SKM-1 (cell line): ENCODE data around the gene TCERG1L.
"Not testable (repeated sequence)": the region's sequence is repeated elsewhere in the genome, so short reads cannot be mapped to it uniquely, and the experiment has no call there.

Experiments used
- DNase-seq: peaks from one replicate; lab custom pipeline; 2025; ENCODE audit not compliant: unreplicated experiment; lab: John Stamatoyannopoulos, UW

The TCERG1L gene

GRCh38 chr10:131250454-131251145, 60.9 kb downstream of the TCERG1L start:
- DNase-seq: no peak

GRCh38 chr10:131249955-131250344, 61.6 kb downstream of the TCERG1L start:
- DNase-seq: no peak

DNA sequence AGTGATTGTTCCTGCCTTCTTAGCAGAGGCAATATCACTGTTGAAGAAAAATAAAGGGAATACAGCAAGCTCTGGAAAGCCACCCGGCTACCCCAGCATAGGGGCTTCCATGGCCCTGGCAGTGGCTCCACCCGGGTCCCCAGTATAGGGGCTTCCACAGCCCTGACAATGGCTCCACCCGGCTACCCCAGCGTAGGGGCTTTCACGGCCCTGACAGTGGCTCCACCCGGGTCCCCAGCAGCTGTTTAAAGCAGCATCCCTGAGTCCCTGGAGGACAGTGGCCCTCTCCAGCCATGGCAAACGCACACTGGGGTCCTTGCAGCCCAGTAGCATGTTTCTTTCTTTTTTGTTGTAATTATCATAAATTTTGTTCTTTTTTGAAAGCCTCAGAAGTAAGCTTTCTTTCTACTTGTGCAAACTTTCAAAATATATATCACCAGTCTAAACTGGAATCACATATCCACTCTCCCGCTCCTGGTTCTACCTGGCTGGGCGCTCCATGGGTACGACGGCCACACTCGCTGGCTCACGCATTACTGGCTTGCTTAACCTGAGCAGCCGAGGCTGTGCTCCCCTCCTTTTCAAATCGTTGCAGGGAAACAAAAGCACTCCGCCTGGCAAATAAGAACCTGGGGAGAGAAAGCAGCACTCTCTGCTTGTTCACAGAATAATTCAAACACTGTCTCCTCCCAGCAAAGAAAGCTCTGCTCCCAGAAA, 62.1 kb downstream of the TCERG1L start:
- DNase-seq: no peak

GRCh38 chr10:131248376-131249165, 63.0 kb downstream of the TCERG1L start:
- no peak for DNase-seq

GRCh38 chr10:131247873-131248272, 63.6 kb downstream of the TCERG1L start:
- DNase-seq: no peak

DNA sequence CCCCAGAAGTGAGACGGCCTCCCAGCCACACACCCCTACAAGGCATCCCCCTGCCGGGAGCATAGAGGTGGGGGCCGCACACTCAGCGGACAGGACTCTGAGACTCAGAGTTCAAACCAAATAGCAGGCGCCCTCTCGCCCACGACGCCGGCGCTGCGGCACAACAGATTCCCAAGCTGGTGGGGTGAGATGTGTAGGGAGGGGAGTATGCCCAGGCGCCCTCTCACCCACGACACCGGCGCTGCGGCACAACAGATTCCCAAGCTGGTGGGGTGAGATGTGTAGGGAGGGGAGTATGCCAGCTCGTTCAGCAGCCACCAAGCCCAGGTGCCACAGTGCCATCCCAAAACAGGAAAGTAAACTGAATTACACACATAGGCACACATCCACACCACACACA, 64.7 kb downstream of the TCERG1L start:
- DNase-seq: no peak

DNA sequence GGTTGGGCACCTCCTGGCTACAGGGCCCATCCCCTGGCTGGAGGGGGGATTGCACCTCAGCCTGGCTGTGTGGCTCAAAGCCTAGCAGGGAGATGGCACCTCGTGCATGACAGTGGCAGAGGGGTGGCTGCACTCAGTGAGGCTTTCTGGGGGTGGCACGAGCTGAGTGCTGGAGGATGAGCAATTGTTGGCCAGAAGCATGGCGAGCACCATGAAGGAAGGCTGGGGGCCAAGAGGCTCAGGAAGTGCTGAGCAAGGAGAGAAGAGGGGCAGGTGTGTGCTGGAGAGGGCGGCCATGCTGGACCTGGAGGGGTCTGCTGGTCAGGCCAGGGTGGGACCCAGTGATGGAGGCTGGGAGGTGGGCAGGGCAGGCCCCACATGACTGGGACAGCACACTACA, 65.4 kb downstream of the TCERG1L start:
- DNase-seq: no peak

DNA sequence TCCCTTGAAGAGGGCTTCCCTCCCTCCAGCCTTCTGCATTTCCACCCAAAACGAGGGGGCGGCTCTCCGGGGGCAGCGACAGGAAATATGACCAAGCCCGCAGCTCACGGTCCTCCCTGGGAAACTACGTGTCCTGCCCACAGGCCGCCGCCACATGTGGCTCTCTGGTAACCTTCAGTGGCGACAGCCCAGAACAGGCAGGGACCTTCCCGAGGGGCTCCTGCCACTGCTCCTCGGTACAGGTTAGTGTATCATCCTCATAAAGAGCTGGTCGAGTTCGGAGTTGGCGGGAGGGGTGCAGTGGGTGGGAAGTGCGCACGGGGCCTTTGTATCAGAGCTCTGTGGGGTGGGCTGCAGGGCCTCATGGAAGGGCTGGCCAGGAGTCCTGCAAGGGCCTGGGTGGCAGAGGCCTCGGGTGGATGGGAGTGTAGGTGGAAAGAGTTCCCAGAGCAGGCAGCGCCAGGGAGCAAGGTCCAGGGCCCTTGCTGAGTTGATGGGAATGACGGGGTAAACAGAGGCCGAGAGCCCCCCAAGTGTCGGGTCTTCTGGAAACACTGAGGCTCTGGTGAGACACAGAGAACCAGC, 66.0 kb downstream of the TCERG1L start:
- DNase-seq: no peak

DNA sequence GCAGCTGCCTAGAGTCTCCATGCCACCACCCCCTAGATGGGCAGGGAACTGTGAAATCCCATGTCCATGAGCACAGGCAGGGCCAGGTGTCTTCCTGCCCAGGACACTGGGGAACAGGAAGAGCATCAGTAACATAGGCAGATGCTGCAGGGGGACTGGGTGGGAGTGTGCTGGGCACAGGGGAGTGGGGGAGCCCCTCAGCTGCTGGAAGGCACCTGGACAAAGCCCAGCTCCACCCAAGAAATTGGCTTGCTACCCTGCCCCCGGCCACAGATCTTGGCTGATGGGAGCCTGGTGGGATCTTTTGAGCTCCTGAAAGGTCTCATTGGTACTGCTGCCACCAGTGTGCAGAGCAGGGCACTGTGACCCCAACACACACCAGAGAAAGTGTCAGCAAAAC, 66.7 kb downstream of the TCERG1L start:
- no peak for DNase-seq

DNA sequence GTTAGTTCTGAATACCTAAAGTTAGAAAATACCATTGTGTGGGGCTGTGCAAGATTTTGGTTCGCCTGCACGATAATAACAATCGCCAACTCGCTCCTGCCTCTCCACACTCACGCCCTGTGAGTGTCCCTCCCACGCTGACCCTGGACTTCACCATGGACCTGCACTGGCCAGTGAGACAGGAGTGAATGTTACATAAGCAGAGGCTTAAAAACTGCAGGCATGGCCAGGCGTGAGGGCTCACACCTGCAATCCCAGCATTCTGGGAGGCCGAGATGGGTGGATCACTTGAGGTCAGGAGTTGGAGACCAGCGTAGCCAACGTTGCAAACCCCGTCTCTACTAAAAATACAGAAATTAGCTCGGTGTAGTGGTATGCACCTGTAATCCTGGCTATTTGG, 68.4 kb downstream of the TCERG1L start:
- no peak for DNase-seq

- DNase-seq: no peak
These were observed 69.5 kb downstream of the TCERG1L start for GRCh38 chr10:131242007-131242406.

DNA sequence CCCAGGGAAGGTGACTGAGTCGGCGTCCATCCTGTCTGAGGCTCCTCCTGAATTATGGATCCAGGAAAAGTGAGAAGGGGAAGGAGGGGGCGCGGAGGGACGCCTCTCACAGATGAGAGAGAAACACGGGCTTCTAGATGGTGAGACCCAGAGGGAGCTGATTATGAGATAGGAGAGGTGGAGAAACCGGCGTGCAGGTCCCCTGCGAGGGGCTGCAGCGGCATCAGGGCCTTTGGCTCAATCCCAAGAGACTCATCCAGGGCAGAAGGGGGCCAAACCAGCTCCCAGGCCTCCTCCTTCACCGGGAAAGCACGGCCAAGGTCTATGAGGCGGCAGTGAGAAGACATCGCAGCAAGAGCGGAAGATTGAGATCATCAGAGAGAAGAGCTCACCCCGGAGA, 70.8 kb downstream of the TCERG1L start:
- DNase-seq: no peak

DNA sequence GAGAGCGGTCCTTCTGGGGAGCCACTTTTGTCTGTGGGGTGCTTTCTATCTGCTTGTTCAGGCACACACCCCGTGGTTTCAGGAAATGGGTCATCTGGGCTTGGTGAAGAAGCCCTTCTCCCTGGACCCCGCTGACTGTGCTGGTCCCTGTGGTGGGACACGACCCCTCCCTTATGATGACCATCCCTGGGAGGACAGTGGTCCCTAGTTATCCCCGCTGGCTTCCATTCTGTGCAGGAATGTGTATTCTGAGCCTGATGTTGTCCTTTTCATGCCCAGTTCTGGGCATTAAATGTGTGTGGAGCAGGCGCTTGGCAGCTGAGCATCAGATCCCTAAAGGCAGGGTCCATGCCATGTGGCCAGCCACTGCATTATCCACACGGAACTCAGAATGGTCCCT, 71.6 kb downstream of the TCERG1L start:
- DNase-seq: no peak

GRCh38 chr10:131239450-131239849, 72.1 kb downstream of the TCERG1L start:
- no peak for DNase-seq

- DNase-seq: no peak
These were observed 72.7 kb downstream of the TCERG1L start for GRCh38 chr10:131238669-131239280.

- no peak for DNase-seq
These were observed 73.4 kb downstream of the TCERG1L start for GRCh38 chr10:131237991-131238651.

DNA sequence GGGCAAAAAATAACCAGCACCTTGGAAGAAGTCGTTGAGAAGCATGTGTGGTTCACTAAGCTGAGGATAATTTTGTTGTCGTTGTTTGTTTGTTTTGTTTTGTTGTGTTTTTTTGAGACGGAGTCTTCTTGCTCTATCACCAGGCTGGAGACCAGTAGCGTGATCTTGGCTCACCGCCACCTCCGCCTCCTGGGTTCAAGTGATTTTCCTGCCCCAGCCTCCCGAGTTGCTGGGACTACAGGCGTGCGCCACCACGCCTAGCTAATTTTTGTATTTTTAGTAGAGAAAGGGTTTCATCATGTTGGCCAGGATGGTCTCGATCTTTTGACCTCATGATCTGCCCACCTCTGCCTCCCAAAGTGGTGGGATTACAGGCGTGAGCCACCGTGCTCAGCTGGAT, 76.9 kb downstream of the TCERG1L start:
- DNase-seq: not testable (repeated sequence)

DNA sequence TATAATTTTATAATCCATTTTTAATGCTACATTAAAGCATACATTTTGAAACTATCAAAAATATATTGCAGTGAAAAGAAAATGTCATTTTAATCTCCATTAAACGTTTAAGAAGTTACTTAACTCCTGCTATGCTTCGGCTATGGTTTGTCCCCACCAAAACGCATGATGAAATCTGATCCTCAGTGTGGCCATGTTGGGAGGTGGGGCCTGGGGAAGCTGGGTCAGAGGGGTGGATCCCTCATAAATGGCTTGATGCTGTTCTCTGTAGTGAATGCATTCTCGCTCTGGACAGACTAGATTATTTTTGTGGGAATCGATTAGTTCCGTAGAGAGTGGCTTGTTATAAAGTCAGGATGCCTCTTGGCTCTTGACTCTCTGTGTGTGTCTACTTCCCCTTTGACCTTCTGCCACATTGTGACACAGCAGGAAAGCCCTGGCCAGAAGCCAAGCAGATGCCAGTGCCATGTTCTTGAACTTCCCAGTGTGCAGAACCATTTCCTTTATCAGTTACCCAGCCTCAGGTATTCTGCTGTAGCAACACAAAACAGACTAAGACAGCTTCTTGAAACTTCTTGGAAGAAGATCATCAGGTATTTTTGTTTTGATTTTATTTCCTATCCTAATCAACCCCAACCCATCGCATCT, 77.8 kb downstream of the TCERG1L start:
- no peak for DNase-seq

DNA sequence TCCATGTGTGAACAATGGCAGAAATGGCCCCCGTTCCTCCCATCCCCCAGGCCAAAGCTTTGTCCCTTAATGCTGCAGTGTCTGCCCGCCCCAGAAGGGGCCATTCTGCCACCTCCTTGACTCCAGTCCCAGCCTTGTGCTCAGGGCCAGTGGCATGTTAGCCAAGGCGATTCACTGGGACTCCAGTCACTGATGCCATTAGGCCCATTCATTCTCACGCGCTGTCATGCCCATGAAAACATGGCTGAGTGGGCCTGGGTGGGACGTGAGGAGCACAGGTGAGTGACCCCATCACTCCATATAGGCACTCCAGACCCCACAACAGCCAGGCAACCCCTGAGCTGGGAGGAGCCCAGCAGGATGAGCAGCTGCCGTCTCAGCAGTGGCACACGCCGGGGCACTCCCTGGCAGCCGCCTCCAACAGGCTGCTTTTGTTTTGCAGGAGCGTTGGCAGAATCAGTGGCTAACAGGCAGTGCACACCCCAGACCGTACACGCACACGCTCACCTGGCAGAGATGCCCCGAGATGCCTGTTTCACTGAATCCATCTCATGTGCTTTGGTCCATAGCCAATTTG, 79.5 kb downstream of the TCERG1L start:
- no peak for DNase-seq
